Fibroblast of lung (primary cell): ENCODE data around the gene RBM38.

Source experiments
- CTCF ChIP-seq, 2 donors: IDR thresholded peaks in 1 of 2; conservative IDR thresholded peaks in 1 of 2; 1 replicate in 1 of 2; 2 replicates in 1 of 2; pipeline ENCODE4 v1.5.1; 2011 to 2012; ENCODE audit warnings: low read length in 2 of 2, control low read depth in 1 of 2, inconsistent platforms in 1 of 2, low read depth in 1 of 2, mild to moderate bottlenecking in 1 of 2
- EZH2 ChIP-seq: IDR thresholded peaks from 2 replicates; pipeline ENCODE4 v1.5.1; 2012; ENCODE audit warnings: low read length, control low read depth, mild to moderate bottlenecking; ENCODE audit errors: missing control alignments

GRCh38 chr20:57450931-57451330, 59.7 kb downstream of the RBM38 start:
- TF ChIP-seq CTCF (conservative IDR thresholded peaks at IDR 0.05 in 1 of 2, IDR thresholded peaks at IDR 0.05 in 1 of 2; ENCODE audit: low read depth in 1 of 2, low read length in 2 of 2) (no peak), EZH2 (no peak)
